ENCODE data around the gene IFITM2.
"Not testable (repeated sequence)": the region's sequence is repeated elsewhere in the genome, so short reads cannot be mapped to it uniquely, and the experiment has no call there.

- not testable (repeated sequence) for TF ChIP-seq CTCF (optimal IDR thresholded peaks at IDR 0.05 in 1 of 3, IDR thresholded peaks at IDR 0.05 in 1 of 3, conservative IDR thresholded peaks at IDR 0.05 in 1 of 3; ENCODE audit: extremely low read depth in 1 of 3, insufficient read depth in 2 of 3, low read length in 3 of 3); EZH2 (IDR thresholded peaks at IDR 0.05; ENCODE audit: low read length)
Observed at GRCh38 chr11:268716-269145, 38.9 kb upstream of the IFITM2 start.
